ENCODE results near the gene CLSTN2. TPM values are rescaled to one million over a fixed set of nuclear protein-coding genes. Genes with fewer than 3 reads are reported as not detected.

CLSTN2 gene
- total and polyA plus RNA-seq, 9 donors: 28.9 to 263 (median 134) TPM

- H3K27ac ChIP-seq: no peak overlapping the region
- WGBS, 3 donors: 78 to 87% (median 80%) methylated on average over 5 of the region's 5 CpGs
- intact Hi-C loops (cut with DNase I): no loop called here
- H3K4me1 ChIP-seq (ENCODE audit: insufficient read depth): peaks cover 13% of the 10 kb centered on the region
- no peak for DNase-seq
- no peaks in the 10 kb centered on the region for H3K27me3 ChIP-seq
- no peaks in the 10 kb centered on the region for H3K36me3 ChIP-seq
- H3K9me3 ChIP-seq: no peaks in the 10 kb centered on the region
- TF ChIP-seq POLR2A (IDR thresholded peaks at IDR 0.05): no peak
- no peak for TF ChIP-seq CTCF (IDR thresholded peaks at IDR 0.05)
- TF ChIP-seq EP300 (IDR thresholded peaks at IDR 0.05): no peak
- no peak overlapping the region for H3K4me3 ChIP-seq
These were observed 641.5 kb downstream of the CLSTN2 start for GRCh38 chr3:140576449-140576848.

- Histone ChIP-seq H3K27ac (no peak overlapping the region), H3K9me3 (no peaks in the 10 kb centered on the region), H3K4me1 (ENCODE audit: insufficient read depth) (peaks cover 9% of the 10 kb centered on the region), H3K4me3 (no peak overlapping the region), H3K27me3 (no peaks in the 10 kb centered on the region), H3K36me3 (no peaks in the 10 kb centered on the region)
- DNase-seq: no peak
- 57 to 75% (median 66%) methylated on average over 4 of the region's 4 CpGs for WGBS, 3 donors
- intact Hi-C loops (cut with DNase I): no loop called here
- no peak for TF ChIP-seq POLR2A (IDR thresholded peaks at IDR 0.05)
- TF ChIP-seq EP300 (IDR thresholded peaks at IDR 0.05): no peak
- no peak for TF ChIP-seq CTCF (IDR thresholded peaks at IDR 0.05)
These were observed 642.9 kb downstream of the CLSTN2 start for GRCh38 chr3:140577911-140578310.

- Histone ChIP-seq H3K4me3 (no peak overlapping the region), H3K36me3 (no peaks in the 10 kb centered on the region), H3K9me3 (no peaks in the 10 kb centered on the region), H3K27ac (no peak overlapping the region), H3K27me3 (no peaks in the 10 kb centered on the region), H3K4me1 (ENCODE audit: insufficient read depth) (no peaks in the 10 kb centered on the region)
- DNase-seq: no peak
- intact Hi-C loops (cut with DNase I): no loop called here
- no peak for TF ChIP-seq CTCF (IDR thresholded peaks at IDR 0.05)
- no peak for TF ChIP-seq EP300 (IDR thresholded peaks at IDR 0.05)
- TF ChIP-seq POLR2A (IDR thresholded peaks at IDR 0.05): no peak
These were observed 644.3 kb downstream of the CLSTN2 start for GRCh38 chr3:140579260-140579659.

- H3K27ac ChIP-seq: no peak overlapping the region
- intact Hi-C loops (cut with DNase I): no loop called here
- no peak overlapping the region for H3K4me3 ChIP-seq
- TF ChIP-seq POLR2A (IDR thresholded peaks at IDR 0.05) (no peak), CTCF (IDR thresholded peaks at IDR 0.05) (no peak)
- no peak for DNase-seq
- 35 to 57% (median 45%) methylated on average over 1 of the region's 1 CpG for whole genome bisulfite sequencing, 3 donors
- no peaks in the 10 kb centered on the region for H3K27me3 ChIP-seq
- no peaks in the 10 kb centered on the region for H3K9me3 ChIP-seq
- no peaks in the 10 kb centered on the region for H3K36me3 ChIP-seq
- H3K4me1 ChIP-seq (ENCODE audit: insufficient read depth): no peaks in the 10 kb centered on the region
These were observed 645.8 kb downstream of the CLSTN2 start for GRCh38 chr3:140580746-140581145.

- no peaks in the 10 kb centered on the region for H3K9me3 ChIP-seq
- no peak for TF ChIP-seq EP300 (IDR thresholded peaks at IDR 0.05)
- TF ChIP-seq CTCF (IDR thresholded peaks at IDR 0.05): no peak
- TF ChIP-seq POLR2A (IDR thresholded peaks at IDR 0.05): no peak
- H3K27ac ChIP-seq: no peak overlapping the region
- H3K27me3 ChIP-seq: no peaks in the 10 kb centered on the region
- WGBS, 3 donors: 13 to 16% (median 15%) methylated on average over 1 of the region's 1 CpG
- intact Hi-C loops (cut with DNase I): no loop called here
- no peaks in the 10 kb centered on the region for H3K36me3 ChIP-seq
- no peak for DNase-seq
- no peaks in the 10 kb centered on the region for H3K4me1 ChIP-seq (ENCODE audit: insufficient read depth)
- no peak overlapping the region for H3K4me3 ChIP-seq
These were observed 649.6 kb downstream of the CLSTN2 start for GRCh38 chr3:140584549-140584948.
